H9 (cell line): ENCODE data around the gene NT5C3A. TPM values are rescaled to one million over a fixed set of nuclear protein-coding genes. Genes with fewer than 3 reads are reported as not detected.

Source experiments
- DNase-seq: peaks from one replicate; pipeline ENCODE4 v3.0.0-alpha.2; 2017
- H2AFZ ChIP-seq: one replicate; pipeline ENCODE4 v1.6.1; 2013; ENCODE audit warnings: mild to moderate bottlenecking, low read length, control low read depth, moderate library complexity
- H2AK5ac ChIP-seq: 2 replicates; pipeline ENCODE4 v1.6.1; 2013; ENCODE audit warnings: low read length, control low read depth, mixed read lengths; ENCODE audit not compliant: insufficient read length
- H2BK120ac ChIP-seq: one replicate; pipeline ENCODE4 v1.6.1; 2013; ENCODE audit warnings: low read depth, mild to moderate bottlenecking, low read length, control low read depth, inconsistent platforms; ENCODE audit not compliant: poor library complexity, severe bottlenecking
- H2BK12ac ChIP-seq: 2 replicates; pipeline ENCODE4 v1.6.1; 2013; ENCODE audit warnings: low read length, control low read depth, mixed read lengths, low read depth; ENCODE audit not compliant: insufficient read length
- H2BK15ac ChIP-seq: 2 replicates; pipeline ENCODE4 v1.6.1; 2013; ENCODE audit warnings: low read depth, low read length, control low read depth
- H2BK20ac ChIP-seq: one replicate; pipeline ENCODE4 v1.6.1; 2013; ENCODE audit warnings: low read depth, mild to moderate bottlenecking, low read length, control low read depth, inconsistent platforms; ENCODE audit not compliant: poor library complexity, severe bottlenecking
- H2BK5ac ChIP-seq: 2 replicates; pipeline ENCODE4 v1.6.1; 2013; ENCODE audit warnings: low read length, control low read depth, mixed read lengths; ENCODE audit not compliant: insufficient read length
- H3K14ac ChIP-seq: 2 replicates; pipeline ENCODE4 v1.6.1; 2013; ENCODE audit warnings: low read length, control low read depth; ENCODE audit not compliant: insufficient read depth
- H3K18ac ChIP-seq: 2 replicates; pipeline ENCODE4 v1.6.1; 2013; ENCODE audit warnings: low read depth, mild to moderate bottlenecking, mixed read lengths, low read length, control low read depth; ENCODE audit not compliant: insufficient read length
- H3K23ac ChIP-seq: 2 replicates; pipeline ENCODE4 v1.6.1; 2013; ENCODE audit warnings: low read length, control low read depth, mixed read lengths, low read depth; ENCODE audit not compliant: insufficient read length
- H3K23me2 ChIP-seq: 2 replicates; pipeline ENCODE4 v1.6.1; 2013; ENCODE audit warnings: low read depth, mild to moderate bottlenecking, mixed read lengths, low read length, control low read depth; ENCODE audit not compliant: insufficient read length, poor library complexity, severe bottlenecking
- H3K27ac ChIP-seq: 2 replicates; pipeline ENCODE4 v1.5.1; 2013; ENCODE audit warnings: low read length, control low read depth, mixed read lengths, low read depth; ENCODE audit not compliant: insufficient read length
- H3K27me3 ChIP-seq: 2 replicates; pipeline ENCODE4 v1.6.1; 2013; ENCODE audit warnings: low read length, control low read depth, inconsistent platforms; ENCODE audit not compliant: insufficient read depth
- H3K4ac ChIP-seq: 2 replicates; pipeline ENCODE4 v1.6.1; 2013; ENCODE audit warnings: low read depth, mild to moderate bottlenecking, control low read depth, inconsistent platforms, low read length, moderate library complexity
- H3K4me1 ChIP-seq: 2 replicates; pipeline ENCODE4 v1.6.1; 2013; ENCODE audit warnings: low read length, control low read depth, inconsistent platforms; ENCODE audit not compliant: insufficient read depth
- H3K4me2 ChIP-seq: 2 replicates; pipeline ENCODE4 v1.6.1; 2013; ENCODE audit warnings: low read length, control low read depth, mixed read lengths; ENCODE audit not compliant: insufficient read length, insufficient read depth
- H3K56ac ChIP-seq: 2 replicates; pipeline ENCODE4 v1.6.1; 2013; ENCODE audit warnings: low read depth, mild to moderate bottlenecking, mixed read lengths, low read length, control low read depth; ENCODE audit not compliant: insufficient read length
- H3K79me1 ChIP-seq: 2 replicates; pipeline ENCODE4 v1.6.1; 2013; ENCODE audit warnings: low read depth, mild to moderate bottlenecking, moderate library complexity, low read length, control low read depth, inconsistent platforms; ENCODE audit not compliant: insufficient read depth, poor library complexity, severe bottlenecking
- H3K79me2 ChIP-seq: 2 replicates; pipeline ENCODE4 v1.6.1; 2013; ENCODE audit warnings: low read length, control low read depth, inconsistent platforms; ENCODE audit not compliant: insufficient read depth
- H3K9ac ChIP-seq: 2 replicates; pipeline ENCODE4 v1.6.1; 2013; ENCODE audit warnings: low read length, control low read depth, mixed read lengths; ENCODE audit not compliant: insufficient read length; ENCODE audit errors: extremely low read depth
- H3K9me3 ChIP-seq: one replicate; pipeline ENCODE4 v1.6.1; 2013; ENCODE audit warnings: low read depth, low read length, inconsistent platforms; ENCODE audit not compliant: control insufficient read depth
- H3T11ph ChIP-seq: one replicate; pipeline ENCODE4 v1.6.1; 2013; ENCODE audit warnings: mild to moderate bottlenecking, low read length, control low read depth, inconsistent platforms
- H4K20me1 ChIP-seq: one replicate; pipeline ENCODE4 v1.6.1; 2013; ENCODE audit not compliant: control insufficient read depth, insufficient read length, insufficient read depth
- H4K5ac ChIP-seq: 2 replicates; pipeline ENCODE4 v1.6.1; 2013; ENCODE audit warnings: low read depth, mild to moderate bottlenecking, mixed read lengths, low read length, control low read depth; ENCODE audit not compliant: insufficient read length
- H4K8ac ChIP-seq: replicated peaks from 2 replicates; pipeline ENCODE4 v1.6.1; 2013; ENCODE audit warnings: low read length, control low read depth, mixed read lengths, low read depth; ENCODE audit not compliant: insufficient read length
- H4K91ac ChIP-seq: 2 replicates; pipeline ENCODE4 v1.6.1; 2013; ENCODE audit warnings: low read depth, mild to moderate bottlenecking, moderate library complexity, mixed read lengths, low read length, control low read depth; ENCODE audit not compliant: insufficient read length
- H3K27ac Mint-ChIP-seq, 3 experiments: 2 replicates in 2 of 3; 3 replicates in 1 of 3; pipeline ENCODE4 v1.8.0; 2020 to 2021; ENCODE audit warnings: mixed read lengths in 3 of 3, mild to moderate bottlenecking in 1 of 3, moderate library complexity in 1 of 3
- H3K27me3 Mint-ChIP-seq: 2 replicates; pipeline ENCODE4 v1.8.0; 2021; ENCODE audit warnings: low read depth, mild to moderate bottlenecking, moderate library complexity, mixed read lengths
- H3K36me3 Mint-ChIP-seq, 3 experiments: 2 replicates in 2 of 3; 3 replicates in 1 of 3; pipeline ENCODE4 v1.8.0; 2020 to 2021; ENCODE audit warnings: low read depth in 3 of 3, mixed read lengths in 3 of 3; ENCODE audit not compliant: insufficient read depth in 1 of 3
- H3K4me1 Mint-ChIP-seq, 2 experiments: 2 replicates each; pipeline ENCODE4 v1.8.0; 2020; ENCODE audit warnings: mixed read lengths in 2 of 2
- H3K4me3 Mint-ChIP-seq, 2 experiments: 2 replicates in 1 of 2; 3 replicates in 1 of 2; pipeline ENCODE4 v1.8.0; 2020 to 2021; ENCODE audit warnings: mild to moderate bottlenecking in 2 of 2, mixed read lengths in 2 of 2, moderate library complexity in 1 of 2
- H3K9me3 Mint-ChIP-seq, 2 experiments: 2 replicates in 1 of 2; 3 replicates in 1 of 2; pipeline ENCODE4 v1.8.0; 2020; ENCODE audit warnings: mild to moderate bottlenecking in 2 of 2, mixed read lengths in 2 of 2, moderate library complexity in 1 of 2
- CTCF ChIP-seq: fragments of 200-600 bp; sonication (generic); conservative IDR thresholded peaks from 3 replicates; pipeline ENCODE4 v1.8.0; 2021; ENCODE audit warnings: antibody characterized with exemption, mild to moderate bottlenecking
- WGBS: extraction: QIAGEN DNeasy Blood & Tissue Kit; methylation state at CpG from one replicate; pipeline ENCODE4 v1.1.7; 2013; ENCODE audit warnings: missing lambda C conversion rate, low lambda C conversion rate, mixed read lengths; ENCODE audit not compliant: insufficient read length; ENCODE audit errors: extremely low coverage; 5-methylcytosine and 5-hydroxymethylcytosine counted together
- total RNA-seq: library from RNA; stranded (reverse); gene quantifications from 2 replicates; pipeline ENCODE4 v1.2.1, GENCODE V29; 2021

Gene NT5C3A
- total RNA-seq, 1 experiment from 2014 or later: 22.1 TPM

- Histone ChIP-seq H3K23me2 (no peaks in the 10 kb centered on the region), H2AK5ac (no peak overlapping the region), H3K56ac (no peak overlapping the region), H3K79me1 (peaks cover 9% of the 10 kb centered on the region), H4K91ac (no peak overlapping the region), H2BK5ac (no peak overlapping the region), H3K9ac (no peak overlapping the region), H2BK15ac (no peak overlapping the region), H3K27ac (no peak overlapping the region), H3K9me3 (no peaks in the 10 kb centered on the region), H2BK12ac (no peak overlapping the region), H2AFZ (no peak overlapping the region), H3K79me2 (peaks cover 4% of the 10 kb centered on the region; the same call in 1 of the 2 replicates), H2BK120ac (no peak overlapping the region), H4K8ac (no peak overlapping the region), H4K20me1 (no peaks in the 10 kb centered on the region), H2BK20ac (no peak overlapping the region), H3K27me3 (no peaks in the 10 kb centered on the region), H3K18ac (no peak overlapping the region), H3K14ac (no peak overlapping the region), H3K4me2 (no peak overlapping the region), H4K5ac (no peak overlapping the region), H3K4me1 (no peaks in the 10 kb centered on the region), H3K23ac (no peak overlapping the region), H3T11ph (no peak overlapping the region), H3K4ac (no peak overlapping the region)
- WGBS: no CpG with 5 or more reads among the region's 3 CpGs
- H3K27ac Mint-ChIP-seq: no peak overlapping the region
- H3K4me3 Mint-ChIP-seq: no peak overlapping the region
- H3K27me3 Mint-ChIP-seq: no peaks in the 10 kb centered on the region
- TF ChIP-seq CTCF: no peak
- H3K9me3 Mint-ChIP-seq: no peaks in the 10 kb centered on the region
- no peaks in the 10 kb centered on the region; a peak in 1 of 7 replicates for H3K36me3 Mint-ChIP-seq
- DNase-seq: no peak
- peaks cover 0 to 2% of the 10 kb centered on the region in 2 experiments; a peak in 1 of 4 replicates for H3K4me1 Mint-ChIP-seq
Measured at GRCh38 chr7:33048257-33048656, 14.3 kb downstream of the NT5C3A start.
